ENCODE results near the gene GRM5. TPM values are rescaled to one million over a fixed set of nuclear protein-coding genes. Genes with fewer than 3 reads are reported as not detected.
"Not testable (repeated sequence)": the region's sequence is repeated elsewhere in the genome, so short reads cannot be mapped to it uniquely, and the experiment has no call there.

The GRM5 gene
- total RNA-seq, 1 experiment from 2014 or later = not detected

DNA sequence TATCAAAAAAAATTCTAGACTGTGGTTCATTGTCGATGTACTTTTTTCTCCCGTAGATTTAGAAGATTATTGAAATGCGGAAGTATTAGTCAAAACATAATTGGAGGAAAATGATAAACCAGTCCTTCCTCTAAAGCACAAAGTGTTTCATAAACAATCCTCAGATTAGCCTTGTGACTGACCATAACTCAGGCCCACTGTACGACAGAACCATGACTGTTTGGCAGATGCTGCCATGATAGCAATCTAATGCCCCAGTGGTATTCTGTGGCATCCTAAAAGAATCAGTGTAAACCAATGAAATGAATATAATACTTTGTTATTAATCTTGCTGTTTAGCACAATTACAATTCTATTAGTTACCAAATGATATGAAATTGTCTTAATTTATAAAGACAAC is 601.3 kb downstream of the GRM5 start:
- no peak for DNase-seq
- POLR2A ChIA-PET (ENCODE audit: unreplicated experiment) = no interaction called here
- H3K27ac ChIP-seq = no peak overlapping the region
- intact Hi-C loops (cut with micrococcal nuclease; ENCODE audit: unreplicated experiment) = no loop called here
- CTCF ChIA-PET = no interaction called here
- H3K27me3 ChIP-seq (ENCODE audit: insufficient read depth, low read depth) = no peaks in the 10 kb centered on the region
- no peak overlapping the region for H3K4me3 ChIP-seq
- TF ChIP-seq, protein P1, sequence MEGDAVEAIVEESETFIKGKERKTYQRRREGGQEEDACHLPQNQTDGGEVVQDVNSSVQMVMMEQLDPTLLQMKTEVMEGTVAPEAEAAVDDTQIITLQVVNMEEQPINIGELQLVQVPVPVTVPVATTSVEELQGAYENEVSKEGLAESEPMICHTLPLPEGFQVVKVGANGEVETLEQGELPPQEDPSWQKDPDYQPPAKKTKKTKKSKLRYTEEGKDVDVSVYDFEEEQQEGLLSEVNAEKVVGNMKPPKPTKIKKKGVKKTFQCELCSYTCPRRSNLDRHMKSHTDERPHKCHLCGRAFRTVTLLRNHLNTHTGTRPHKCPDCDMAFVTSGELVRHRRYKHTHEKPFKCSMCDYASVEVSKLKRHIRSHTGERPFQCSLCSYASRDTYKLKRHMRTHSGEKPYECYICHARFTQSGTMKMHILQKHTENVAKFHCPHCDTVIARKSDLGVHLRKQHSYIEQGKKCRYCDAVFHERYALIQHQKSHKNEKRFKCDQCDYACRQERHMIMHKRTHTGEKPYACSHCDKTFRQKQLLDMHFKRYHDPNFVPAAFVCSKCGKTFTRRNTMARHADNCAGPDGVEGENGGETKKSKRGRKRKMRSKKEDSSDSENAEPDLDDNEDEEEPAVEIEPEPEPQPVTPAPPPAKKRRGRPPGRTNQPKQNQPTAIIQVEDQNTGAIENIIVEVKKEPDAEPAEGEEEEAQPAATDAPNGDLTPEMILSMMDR (conservative IDR thresholded peaks at IDR 0.05) = no peak
- TF ChIP-seq EZH2 (IDR thresholded peaks at IDR 0.05; ENCODE audit: low read depth) = no peak
- H3F3A ChIP-seq (ENCODE audit: insufficient read depth, low read depth) = no peaks in the 10 kb centered on the region
- no peak overlapping the region for H3K4me2 ChIP-seq
- no peaks in the 10 kb centered on the region for H3K9me2 ChIP-seq (ENCODE audit: insufficient read depth)
- BruUV-seq (replicated peaks) = no TSS peak
- H3K79me2 ChIP-seq (ENCODE audit: low read depth) = no peaks in the 10 kb centered on the region
- no peaks in the 10 kb centered on the region for H3K36me3 ChIP-seq (ENCODE audit: low read depth)
- no peaks in the 10 kb centered on the region for H3K9me3 ChIP-seq (ENCODE audit: insufficient read depth, low read depth)
- no peaks in the 10 kb centered on the region for H3K4me1 ChIP-seq (replicated peaks; ENCODE audit: insufficient read depth)
- no peaks in the 10 kb centered on the region for H4K20me1 ChIP-seq (ENCODE audit: insufficient read depth)
- 0 out of 2 replicates have a peak overlapping the region, but pooled peaks have one; percentile 5 for H2AFZ ChIP-seq

DNA sequence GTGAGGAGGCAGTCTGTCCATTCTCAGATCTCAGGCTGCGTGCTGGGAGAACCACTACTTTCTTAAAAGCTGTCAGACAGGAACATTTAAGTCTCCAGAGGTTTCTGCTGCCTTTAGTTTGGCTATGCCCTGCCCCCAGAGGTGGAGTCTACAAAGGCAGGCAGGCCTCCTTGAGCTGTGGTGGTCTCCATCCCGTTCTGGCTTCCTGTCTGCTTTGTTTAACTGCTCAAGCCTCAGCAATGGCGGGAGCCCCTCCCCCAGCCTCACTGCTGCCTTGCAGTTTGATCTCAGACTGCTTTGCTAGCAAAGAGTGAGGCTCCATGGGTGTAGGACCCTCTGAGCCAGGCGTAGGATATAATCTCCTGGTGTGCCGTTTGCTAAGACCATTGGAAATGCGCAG is 602.5 kb downstream of the GRM5 start:
- H3K4me2 ChIP-seq; CTCF ChIA-PET; H3K27ac ChIP-seq; H2AFZ ChIP-seq; H3K4me1 ChIP-seq (replicated peaks; ENCODE audit: insufficient read depth); H3K27me3 ChIP-seq (ENCODE audit: insufficient read depth, low read depth); POLR2A ChIA-PET (ENCODE audit: unreplicated experiment); DNase-seq; H3K9me3 ChIP-seq (ENCODE audit: insufficient read depth, low read depth); H3F3A ChIP-seq (ENCODE audit: insufficient read depth, low read depth); H3K36me3 ChIP-seq (ENCODE audit: low read depth); BruUV-seq (replicated peaks); H3K9me2 ChIP-seq (ENCODE audit: insufficient read depth); H3K4me3 ChIP-seq; intact Hi-C loops (cut with micrococcal nuclease; ENCODE audit: unreplicated experiment); H4K20me1 ChIP-seq (ENCODE audit: insufficient read depth); H3K79me2 ChIP-seq (ENCODE audit: low read depth): not testable (repeated sequence)

DNA sequence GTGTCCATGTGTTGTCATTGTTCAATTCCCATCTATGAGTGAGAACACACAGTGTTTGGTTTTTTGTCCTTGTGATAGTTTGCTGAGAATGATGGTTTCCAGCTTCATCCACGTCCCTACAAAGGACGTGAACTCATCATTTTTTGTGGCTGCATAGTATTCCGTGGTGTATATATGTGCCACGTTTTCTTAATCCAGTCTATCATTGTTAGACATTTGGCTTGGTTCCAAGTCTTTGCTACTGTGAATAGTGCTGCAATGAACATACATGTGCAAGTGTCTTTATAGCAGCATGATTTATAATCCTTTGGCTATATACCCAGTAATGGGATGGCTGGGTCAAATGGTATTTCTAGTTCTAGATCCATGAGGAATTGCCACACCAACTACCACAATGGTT is 607.7 kb downstream of the GRM5 start:
- H2AFZ ChIP-seq; CTCF ChIA-PET; H3K27ac ChIP-seq; H3F3A ChIP-seq (ENCODE audit: insufficient read depth, low read depth); BruUV-seq (replicated peaks); H3K9me3 ChIP-seq (ENCODE audit: insufficient read depth, low read depth); H3K4me1 ChIP-seq (replicated peaks; ENCODE audit: insufficient read depth); H4K20me1 ChIP-seq (ENCODE audit: insufficient read depth); H3K36me3 ChIP-seq (ENCODE audit: low read depth); intact Hi-C loops (cut with micrococcal nuclease; ENCODE audit: unreplicated experiment); H3K4me3 ChIP-seq; H3K79me2 ChIP-seq (ENCODE audit: low read depth); H3K4me2 ChIP-seq; DNase-seq; H3K9me2 ChIP-seq (ENCODE audit: insufficient read depth); H3K27me3 ChIP-seq (ENCODE audit: insufficient read depth, low read depth); POLR2A ChIA-PET (ENCODE audit: unreplicated experiment): not testable (repeated sequence)

DNA sequence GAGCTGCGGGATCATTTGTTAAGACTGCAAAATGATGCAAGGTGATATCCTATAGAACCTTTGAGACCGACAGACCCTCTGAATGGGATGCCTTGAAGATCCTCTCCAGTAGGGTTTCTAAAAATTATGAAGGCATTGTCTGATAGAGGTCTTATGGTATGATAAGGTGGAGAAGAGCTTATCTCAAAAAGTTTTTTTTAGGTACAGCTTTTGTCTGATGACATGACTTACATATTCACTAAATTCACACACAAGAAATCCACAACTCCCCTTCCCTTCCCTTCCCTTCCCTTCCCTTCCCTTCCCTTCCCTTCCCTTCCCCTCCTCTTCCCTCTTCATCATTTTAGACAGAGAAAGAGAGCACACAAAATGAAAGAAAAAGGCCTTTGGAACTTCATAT is 609.8 kb downstream of the GRM5 start:
- Histone ChIP-seq H2AFZ (no peak overlapping the region), H3K27ac (no peak overlapping the region), H3K79me2 (ENCODE audit: low read depth) (no peaks in the 10 kb centered on the region), H3K36me3 (ENCODE audit: low read depth) (no peaks in the 10 kb centered on the region), H3K4me2 (no peak overlapping the region), H3K27me3 (ENCODE audit: insufficient read depth, low read depth) (no peaks in the 10 kb centered on the region), H4K20me1 (ENCODE audit: insufficient read depth) (no peaks in the 10 kb centered on the region), H3K9me3 (ENCODE audit: insufficient read depth, low read depth) (no peaks in the 10 kb centered on the region), H3F3A (ENCODE audit: insufficient read depth, low read depth) (no peaks in the 10 kb centered on the region), H3K4me3 (no peak overlapping the region), H3K9me2 (ENCODE audit: insufficient read depth) (peaks cover 5% of the 10 kb centered on the region; the same call in 1 of the 2 replicates), H3K4me1 (replicated peaks; ENCODE audit: insufficient read depth) (no peaks in the 10 kb centered on the region)
- DNase-seq = no peak
- no TSS peak for BruUV-seq (replicated peaks)
- ChIA-PET POLR2A (ENCODE audit: unreplicated experiment) (no interaction called here), CTCF (no interaction called here)
- TF ChIP-seq, protein P1 (conservative IDR thresholded peaks at IDR 0.05) = no peak
- TF ChIP-seq EZH2 (IDR thresholded peaks at IDR 0.05; ENCODE audit: low read depth) = no peak
- intact Hi-C loops (cut with micrococcal nuclease; ENCODE audit: unreplicated experiment) = no loop called here

Measured in PC-9 (cell line).